GM21526 (cell line): ENCODE measurements around the gene CNBP.

Experiments used
- ATAC-seq: cut with Tn5 transposase; IDR thresholded peaks from one replicate; pipeline ENCODE4 v1.9.1; 2021; ENCODE audit warnings: moderate library complexity; ENCODE audit not compliant: unreplicated experiment, low FRiP score

Gene CNBP

DNA sequence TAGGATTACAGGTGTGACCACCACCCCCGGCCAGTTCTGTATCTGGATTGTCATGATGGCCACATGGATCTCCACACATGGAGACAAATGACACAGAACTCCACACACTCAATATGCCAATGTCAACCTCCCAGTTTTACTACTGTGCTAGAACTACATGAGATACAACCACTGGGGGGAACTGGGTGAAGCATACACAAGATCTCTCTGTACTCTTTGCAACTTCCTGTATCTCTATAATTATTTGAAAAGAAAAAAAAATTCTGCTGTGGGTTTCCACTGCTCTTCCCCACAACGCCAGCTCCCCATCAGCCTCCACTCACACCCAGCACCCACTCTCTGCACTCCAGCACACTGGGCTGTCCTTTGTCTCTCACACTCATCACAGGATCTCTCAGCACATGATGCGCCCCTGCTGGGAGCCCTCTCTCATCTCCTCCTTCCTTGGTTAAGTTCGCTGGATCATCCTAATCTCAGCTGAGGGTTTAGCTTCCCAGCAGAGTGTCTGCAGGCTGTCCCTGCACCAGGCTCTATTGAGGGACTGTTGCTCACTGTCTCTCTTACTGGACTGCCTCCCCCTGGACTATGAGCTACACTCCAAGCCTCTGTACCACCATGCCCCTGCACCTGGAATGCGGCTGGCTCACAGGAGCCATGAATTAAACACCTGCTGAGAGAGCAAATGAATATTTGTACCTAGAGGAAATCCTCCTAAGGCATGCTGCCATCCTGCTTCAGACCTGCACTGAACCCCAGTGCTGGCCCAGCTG is 51.4 kb downstream of the CNBP start:
- ATAC-seq, result no peak

DNA sequence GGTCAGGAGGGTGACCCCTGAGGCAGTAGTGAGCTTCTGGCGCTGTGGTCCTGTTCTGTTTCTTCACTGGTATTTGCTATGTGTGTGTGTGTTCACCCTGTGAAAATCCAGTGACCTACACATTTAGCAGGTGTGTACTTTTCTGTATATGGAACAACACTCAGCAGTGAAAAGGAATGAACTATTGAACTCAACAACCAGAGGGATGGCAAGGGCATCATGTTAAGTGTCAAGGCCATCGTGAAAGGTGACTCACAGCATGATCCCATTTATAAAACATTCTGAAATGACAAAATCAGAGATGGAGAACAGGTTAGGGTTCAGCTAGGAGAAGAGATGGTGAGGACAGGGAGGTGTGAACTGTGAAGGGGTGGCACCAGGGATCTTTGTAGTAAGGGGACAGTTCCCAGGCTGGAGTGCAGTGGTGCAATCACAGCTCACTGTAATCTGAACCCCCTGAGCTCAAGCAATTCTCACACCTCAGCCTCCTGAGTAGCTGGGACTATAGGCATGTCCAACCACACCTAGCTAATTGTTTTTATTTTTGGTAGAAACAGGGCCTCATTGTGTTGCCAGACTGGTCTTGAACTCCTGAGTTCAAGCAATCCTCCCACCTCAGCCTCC is 52.1 kb downstream of the CNBP start:
- ATAC-seq, result no peak

DNA sequence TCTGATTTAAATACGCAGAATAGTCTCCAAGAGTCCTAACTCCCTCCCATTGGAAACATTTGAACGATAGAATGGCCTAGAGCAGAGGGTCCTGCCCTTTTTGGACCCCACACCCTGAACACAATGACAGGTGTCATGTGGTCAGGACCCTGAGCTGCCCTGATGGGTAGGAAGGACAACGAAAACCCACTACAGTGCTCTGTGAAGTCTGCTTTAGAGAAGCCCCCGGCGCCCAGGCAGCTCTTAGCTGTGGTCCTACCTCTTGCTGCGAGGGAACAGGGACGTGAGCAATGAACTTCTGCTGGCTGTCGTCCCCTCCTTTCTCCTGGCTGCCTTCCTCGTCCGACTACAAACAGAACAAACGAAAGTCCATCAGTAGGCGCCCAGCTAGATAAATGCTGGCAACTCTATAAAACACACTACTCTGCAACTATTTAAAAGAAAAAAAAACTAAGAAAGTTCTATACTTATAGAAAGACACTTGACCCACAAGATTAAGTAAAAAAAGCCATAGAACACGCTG is 53.3 kb downstream of the CNBP start:
- no peak for ATAC-seq

DNA sequence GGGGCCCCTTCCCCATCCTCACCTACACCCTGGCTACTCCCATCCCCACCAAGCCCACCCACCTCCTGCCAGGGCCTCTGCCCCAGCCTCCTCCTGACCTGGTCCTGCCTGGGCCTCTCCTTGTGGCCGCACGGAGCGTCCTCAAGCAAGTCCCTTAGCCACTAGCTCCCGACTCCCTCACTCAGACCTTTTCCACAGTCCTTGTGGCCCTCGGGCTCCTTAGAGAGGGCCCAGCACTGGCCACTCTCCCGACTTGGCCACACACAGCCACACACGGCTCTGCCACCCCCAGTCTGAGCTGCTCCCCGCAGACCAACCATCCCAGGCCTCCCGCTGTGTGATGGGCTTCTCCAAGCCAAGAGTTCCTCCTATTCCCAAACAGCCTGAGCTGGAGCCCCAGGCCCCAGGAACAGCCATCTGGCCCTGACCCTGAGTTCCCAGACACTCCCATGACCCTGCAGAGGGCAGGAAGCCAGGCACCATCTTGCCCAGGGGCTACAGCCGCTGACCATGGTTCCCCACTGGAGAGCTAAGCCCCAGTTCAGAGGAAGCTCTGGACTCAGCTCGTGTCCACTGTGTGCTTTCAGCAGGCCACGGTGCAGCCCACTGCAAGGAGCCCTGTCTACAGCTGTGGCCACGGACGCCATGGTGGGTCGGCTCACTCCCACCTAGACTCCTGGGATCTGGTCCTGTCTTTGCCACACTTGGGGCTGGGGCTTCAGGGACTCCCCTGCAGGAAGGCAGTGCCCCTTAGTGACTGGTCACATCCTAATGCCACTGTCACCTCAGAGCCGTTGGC is 55.1 kb downstream of the CNBP start:
- no peak for ATAC-seq

DNA sequence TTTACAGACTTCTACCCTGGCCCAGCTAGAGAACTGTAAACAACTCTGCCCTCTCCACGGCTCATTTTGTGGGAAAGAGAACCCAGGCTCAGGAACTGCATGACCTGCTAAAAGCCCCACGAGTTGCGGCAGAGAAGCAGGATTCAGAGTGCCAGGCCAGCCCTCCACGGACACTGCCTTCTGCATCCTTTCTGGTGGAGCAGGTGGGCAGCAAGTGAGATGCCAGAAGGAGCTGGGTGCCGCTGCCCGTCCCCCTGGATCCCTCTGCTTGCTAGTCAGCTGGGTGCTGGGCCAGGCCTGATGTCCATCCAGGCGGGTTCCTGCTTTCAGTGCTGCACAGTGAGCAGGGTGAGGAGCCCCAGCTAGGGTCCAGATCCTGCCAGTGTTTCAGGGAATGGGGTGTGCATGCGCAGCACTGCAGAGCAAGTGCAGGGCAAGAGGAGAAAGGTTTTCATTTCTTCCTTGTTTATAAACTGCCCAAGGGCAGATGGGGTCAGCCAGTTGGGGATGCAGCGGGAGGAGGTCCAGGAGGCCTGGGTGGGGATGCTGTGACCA is 56.9 kb downstream of the CNBP start:
- no peak for ATAC-seq

DNA sequence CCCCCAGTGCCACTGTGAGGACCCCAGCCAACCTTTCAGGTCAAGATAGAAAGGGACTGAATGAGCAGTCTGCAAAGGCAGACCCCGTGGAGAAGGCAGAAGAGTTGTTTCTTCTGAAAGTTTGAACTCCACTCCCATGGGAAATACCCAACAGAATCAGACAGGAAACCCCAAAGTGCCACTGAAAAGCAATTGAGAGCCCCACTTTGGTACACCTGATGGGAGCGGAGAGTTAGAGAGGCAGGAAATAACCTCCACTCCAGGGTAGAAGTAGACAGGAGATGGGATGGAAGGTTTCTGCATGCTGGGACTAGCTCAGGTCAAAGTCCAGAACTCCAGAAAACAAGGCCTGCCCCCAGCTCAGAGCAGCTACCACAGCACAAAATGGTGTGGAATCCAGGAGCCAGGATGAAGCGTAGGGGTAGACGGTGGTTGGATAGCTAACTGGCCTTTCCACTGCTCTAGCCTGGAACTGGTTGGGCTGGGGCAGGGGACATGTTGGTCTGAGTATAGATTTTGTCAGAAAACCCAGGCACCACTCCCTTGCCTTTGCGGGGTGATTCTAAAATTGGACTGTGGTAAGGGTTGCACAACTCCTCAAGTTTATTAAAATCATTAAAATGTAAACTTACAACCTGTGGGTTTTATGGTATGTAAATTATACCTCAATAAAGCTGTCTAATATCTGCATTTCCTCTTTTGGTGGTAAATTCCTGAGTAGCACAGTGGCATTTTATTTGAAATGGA is 60.2 kb downstream of the CNBP start:
- ATAC-seq, result no peak

DNA sequence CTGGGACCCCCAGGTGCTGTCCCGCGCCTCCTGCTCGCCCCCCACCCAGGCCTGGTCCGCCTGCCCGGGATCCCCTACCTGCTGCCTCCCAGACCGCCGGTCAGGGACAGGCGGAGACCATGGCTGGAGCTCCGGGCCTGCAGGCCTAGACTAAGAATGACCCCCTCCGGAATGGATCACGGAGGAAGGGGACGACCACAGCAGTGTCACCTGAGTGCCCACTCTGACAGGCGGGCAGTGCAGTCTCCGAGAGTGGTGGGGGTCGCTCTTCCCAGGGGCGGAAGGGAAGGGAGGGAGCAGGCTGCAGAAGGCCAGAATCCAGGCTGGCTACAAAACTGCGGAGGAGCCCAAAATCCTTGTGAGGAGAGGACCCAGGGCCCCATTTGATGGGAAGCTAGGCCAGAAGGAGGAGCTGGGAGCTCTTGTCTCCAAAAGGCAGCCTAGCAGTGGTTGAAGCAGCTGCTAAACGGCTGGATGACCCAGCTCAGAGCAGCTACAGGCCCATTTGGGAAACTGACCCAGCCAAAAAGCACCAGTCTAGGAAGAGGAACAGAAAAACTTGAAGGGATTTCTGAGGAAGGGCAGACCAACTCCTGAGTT is 61.2 kb downstream of the CNBP start:
- no peak for ATAC-seq

DNA sequence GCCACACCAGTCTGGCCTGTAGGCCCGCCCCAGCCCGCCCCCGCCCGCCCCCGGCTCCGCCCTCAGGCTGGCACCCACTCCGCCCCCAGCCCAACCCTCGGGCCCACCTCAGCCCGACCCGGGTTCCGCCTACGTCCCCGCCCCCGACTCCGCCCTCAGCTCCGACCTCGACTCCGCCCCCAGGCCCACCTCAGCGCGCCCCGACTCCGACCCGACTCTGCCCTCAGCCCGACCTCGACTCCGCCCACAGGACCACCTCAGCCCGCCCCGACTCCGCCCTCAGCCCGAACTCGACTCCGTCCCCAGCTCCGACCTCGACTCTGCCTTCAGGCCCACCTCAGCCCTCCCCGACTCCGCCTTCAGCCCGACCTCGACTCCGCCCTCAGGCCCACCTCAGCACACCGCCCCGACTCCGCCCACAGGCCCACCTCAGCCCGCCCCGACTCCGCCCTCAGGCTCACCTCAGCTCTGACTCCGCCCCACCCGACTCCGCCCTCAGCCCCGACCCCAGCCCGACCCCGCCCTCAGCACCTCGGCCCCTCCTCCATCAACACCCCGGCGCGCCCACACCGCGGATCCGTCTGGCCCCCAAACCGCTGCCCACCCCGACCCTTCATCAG is 61.8 kb downstream of the CNBP start, which contains the start of gene RAB43:
Gene RAB43, minus strand, starts transcription at position 13 of the 620 bp plus-strand sequence. CDS start 315 bp downstream, outside the sequence.
- ATAC-seq, result peak; percentile 48

DNA sequence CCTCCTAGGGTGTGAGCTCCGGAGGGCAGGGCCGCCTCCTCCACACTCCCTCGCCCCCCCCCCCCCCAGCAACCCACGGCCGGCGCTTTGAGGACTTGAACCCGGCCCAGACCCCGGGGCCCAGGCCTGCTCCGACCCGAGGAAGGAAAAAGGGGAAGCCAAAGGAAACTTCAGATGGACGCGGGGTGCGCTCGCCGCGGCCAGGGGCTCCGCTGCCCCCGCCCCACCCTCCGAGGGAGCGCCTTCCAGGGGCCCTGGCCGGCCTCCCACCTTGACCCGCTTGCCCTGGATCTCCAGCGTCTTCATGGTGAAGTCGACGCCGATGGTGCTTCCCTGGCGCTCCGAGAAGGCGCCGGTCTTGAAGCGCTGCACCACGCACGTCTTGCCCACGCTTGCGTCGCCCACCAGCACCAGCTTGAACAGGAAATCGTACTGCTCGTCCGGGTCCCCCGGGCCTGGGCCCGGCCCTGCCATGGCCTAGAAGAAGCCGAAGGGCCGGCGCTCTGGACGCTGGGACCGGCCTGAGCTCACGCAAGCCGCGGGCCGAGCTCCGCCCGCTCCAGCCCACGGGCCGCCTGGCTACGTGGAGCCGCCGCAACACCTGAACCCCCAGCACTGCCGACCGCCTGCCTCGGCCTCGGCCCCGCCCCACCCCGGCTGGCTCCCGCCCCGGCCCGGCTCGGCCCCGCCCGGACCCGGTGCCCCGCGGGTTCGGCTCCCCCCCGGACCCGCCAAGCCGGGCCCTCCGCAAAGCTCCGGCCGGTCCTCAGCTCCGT is 62.5 kb downstream of the CNBP start:
- ATAC-seq, result no peak

DNA sequence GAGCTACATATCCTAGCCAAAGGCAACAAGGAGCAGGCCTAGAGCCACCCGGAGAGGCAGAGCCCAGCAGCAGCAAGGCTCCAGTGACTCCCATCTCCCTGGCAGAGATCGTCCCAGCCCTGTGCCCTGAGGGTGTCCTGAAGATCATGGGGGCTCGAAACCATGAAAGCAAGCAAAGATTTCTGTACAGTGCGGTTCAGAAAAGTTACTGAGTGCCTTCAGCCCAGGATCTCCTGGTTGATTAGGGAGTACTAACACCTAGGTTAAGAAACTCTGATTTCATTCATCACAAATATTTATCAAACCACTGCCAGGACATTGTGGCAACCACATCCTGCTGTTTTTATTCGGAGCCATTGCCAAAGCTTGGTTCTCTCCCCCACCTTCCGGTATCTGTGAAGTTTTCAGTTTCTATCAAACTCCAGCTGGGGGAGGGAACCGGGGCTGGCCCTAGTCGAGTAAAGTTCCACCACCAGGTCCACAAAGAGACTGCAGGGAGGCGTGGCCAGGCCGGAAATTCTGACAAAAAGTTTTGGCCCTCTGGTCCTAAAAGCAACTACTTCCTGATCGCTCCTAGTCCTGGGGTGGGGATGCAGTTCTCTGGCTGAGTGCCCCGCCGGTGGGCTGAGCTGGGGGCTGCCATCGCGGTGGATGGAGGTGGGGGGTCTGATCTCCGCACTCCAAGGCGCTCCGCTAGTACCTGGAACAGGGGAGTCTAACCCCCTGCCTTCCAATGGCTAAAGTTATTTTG is 63.3 kb downstream of the CNBP start:
- ATAC-seq, result peak; percentile 61

DNA sequence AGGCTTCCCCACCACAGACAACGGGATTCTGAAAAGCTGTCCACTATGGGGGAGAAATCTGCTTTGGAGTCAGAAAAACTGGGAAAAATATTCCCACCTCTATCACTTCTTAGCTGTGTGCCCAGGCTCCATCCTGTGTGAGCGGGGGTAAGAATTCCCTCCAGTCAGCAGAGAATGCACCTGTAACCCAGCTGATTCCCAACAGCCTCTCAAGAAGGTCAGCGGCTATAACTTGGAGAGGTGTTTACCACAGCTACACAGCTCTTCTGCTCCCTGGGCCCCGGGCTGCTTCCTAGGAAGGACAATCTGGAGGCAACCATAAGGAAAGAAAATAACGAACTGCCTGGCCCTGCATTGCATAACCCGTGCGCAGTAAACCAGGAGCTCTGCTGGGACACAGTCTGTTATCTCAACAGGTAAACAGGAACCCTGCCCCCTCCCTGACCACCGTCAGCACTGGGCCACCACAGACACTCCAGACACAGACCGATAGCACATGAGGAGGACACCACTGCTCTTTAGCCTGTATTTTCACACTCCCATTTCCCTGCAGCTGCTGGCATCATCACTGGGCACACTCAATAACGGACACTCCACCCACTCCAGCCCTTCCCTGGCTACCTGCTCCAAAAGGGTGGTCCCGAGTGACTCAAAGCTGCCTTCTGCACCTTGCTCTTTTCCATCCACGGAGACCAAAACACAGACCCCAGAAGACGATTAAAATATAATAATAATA is 64.2 kb downstream of the CNBP start:
- no peak for ATAC-seq

DNA sequence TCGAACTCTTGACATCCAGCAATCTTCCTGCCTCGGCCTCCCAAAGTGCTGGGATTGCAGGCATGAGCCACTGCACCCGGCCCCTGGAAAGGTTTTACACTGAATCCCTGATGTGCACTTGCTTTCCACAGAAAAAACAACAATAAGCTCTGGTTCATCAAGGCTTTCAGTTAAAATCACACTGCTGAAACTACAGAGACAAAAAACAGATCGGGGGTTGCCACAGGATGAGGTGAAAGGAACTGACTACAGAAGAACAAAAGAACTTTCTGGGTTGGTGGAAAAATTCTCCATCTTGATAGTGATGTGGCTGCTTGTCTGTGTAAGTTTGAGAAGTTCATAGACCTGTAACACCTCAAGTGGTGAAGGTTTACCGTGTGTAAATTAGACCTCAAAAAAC is 65.0 kb downstream of the CNBP start:
- ATAC-seq, result no peak
